Mesothelial cell of epicardium (in vitro differentiated cells): Measurements from ENCODE around the gene CXCL9. TPM values are rescaled to one million over a fixed set of nuclear protein-coding genes. Genes with fewer than 3 reads are reported as not detected.
A peak's percentile ranks its signal among the peaks of the same experiment; 100 is the strongest.

Source experiments
- DNase-seq, 2 experiments: peaks; one replicate each; pipeline ENCODE4 v3.0.0; 2021; ENCODE audit warnings: low spot score in 2 of 2; ENCODE audit not compliant: unreplicated experiment in 2 of 2
- H3K27ac Mint-ChIP-seq: 2 replicates; pipeline ENCODE4 v1.8.0; 2021; ENCODE audit warnings: mixed read lengths
- H3K27me3 Mint-ChIP-seq: 2 replicates; pipeline ENCODE4 v1.8.0; 2021; ENCODE audit warnings: low read depth, mixed read lengths
- H3K36me3 Mint-ChIP-seq: 2 replicates; pipeline ENCODE4 v1.8.0; 2021; ENCODE audit warnings: mixed read lengths
- H3K4me1 Mint-ChIP-seq: 2 replicates; pipeline ENCODE4 v1.8.0; 2021; ENCODE audit warnings: mixed read lengths
- H3K4me3 Mint-ChIP-seq: 2 replicates; pipeline ENCODE4 v1.8.0; 2021; ENCODE audit warnings: mild to moderate bottlenecking, moderate library complexity, mixed read lengths
- H3K9me3 Mint-ChIP-seq: 2 replicates; pipeline ENCODE4 v1.8.0; 2021; ENCODE audit warnings: mixed read lengths
- CTCF ChIP-seq: fragments of 200-600 bp; sonication (generic); IDR thresholded peaks from one replicate; pipeline ENCODE4 v1.5.0; 2021; ENCODE audit warnings: antibody characterized with exemption; ENCODE audit not compliant: unreplicated experiment
- total RNA-seq: library from RNA; stranded (reverse); gene quantifications from 3 replicates; pipeline ENCODE4 v1.2.1, GENCODE V29; 2021

Gene CXCL9
- total RNA-seq, 1 donor from 2014 or later: not detected

GRCh38 chr4:76013540-76013939 lies 6.2 kb upstream of the CXCL9 start:
- no peak for DNase-seq
- Mint-ChIP-seq H3K4me3 (no peak overlapping the region), H3K9me3 (no peaks in the 10 kb centered on the region), H3K27ac (no peak overlapping the region), H3K27me3 (peaks cover 5% of the 10 kb centered on the region), H3K4me1 (peaks cover 16% of the 10 kb centered on the region), H3K36me3 (no peaks in the 10 kb centered on the region)
- no peak for TF ChIP-seq CTCF

- DNase-seq: no peak
- no peak overlapping the region for H3K4me3 Mint-ChIP-seq
- H3K27ac Mint-ChIP-seq: peak overlapping the region; percentile 89
- no peak for TF ChIP-seq CTCF
- H3K36me3 Mint-ChIP-seq: no peaks in the 10 kb centered on the region
- no peaks in the 10 kb centered on the region for H3K9me3 Mint-ChIP-seq
- H3K27me3 Mint-ChIP-seq: peaks cover 12% of the 10 kb centered on the region
- H3K4me1 Mint-ChIP-seq: peaks cover 16% of the 10 kb centered on the region
Observed at GRCh38 chr4:76012388-76012801, 5.1 kb upstream of the CXCL9 start.

GRCh38 chr4:76011700-76012387 lies 4.5 kb upstream of the CXCL9 start:
- DNase-seq: no peak
- Mint-ChIP-seq H3K27me3 (peaks cover 16% of the 10 kb centered on the region), H3K27ac (peak overlapping the region; percentile 89), H3K4me3 (no peak overlapping the region), H3K4me1 (peaks cover 16% of the 10 kb centered on the region), H3K9me3 (no peaks in the 10 kb centered on the region), H3K36me3 (no peaks in the 10 kb centered on the region)
- TF ChIP-seq CTCF: no peak

- Mint-ChIP-seq H3K27me3 (peaks cover 18% of the 10 kb centered on the region), H3K4me3 (no peak overlapping the region), H3K36me3 (no peaks in the 10 kb centered on the region), H3K9me3 (no peaks in the 10 kb centered on the region), H3K27ac (peak overlapping the region; percentile 89), H3K4me1 (peaks cover 16% of the 10 kb centered on the region)
- no peak for DNase-seq
- no peak for TF ChIP-seq CTCF
Observed at GRCh38 chr4:76011018-76011670, 3.8 kb upstream of the CXCL9 start.

- H3K9me3 Mint-ChIP-seq: no peaks in the 10 kb centered on the region
- no peak overlapping the region for H3K27ac Mint-ChIP-seq
- TF ChIP-seq CTCF: no peak
- no peak for DNase-seq
- no peaks in the 10 kb centered on the region for H3K36me3 Mint-ChIP-seq
- H3K4me3 Mint-ChIP-seq: no peak overlapping the region
- H3K27me3 Mint-ChIP-seq: peaks cover 24% of the 10 kb centered on the region
- peaks cover 16% of the 10 kb centered on the region for H3K4me1 Mint-ChIP-seq
Observed at GRCh38 chr4:76010576-76010975, 3.3 kb upstream of the CXCL9 start.
